CD4-positive, alpha-beta T cell treated with Interleukin-2 at 100 ng/mL for 4 hours (primary cell): ENCODE data around the gene RNF19B.
"Not testable (repeated sequence)": the region's sequence is repeated elsewhere in the genome, so short reads cannot be mapped to it uniquely, and the experiment has no call there.

Experiments used
- DNase-seq: peaks from one replicate; pipeline ENCODE4 v3.0.0-alpha.2; 2020; ENCODE audit warnings: low spot score

Gene RNF19B

GRCh38 chr1:32964461-32965250, at the start of gene RNF19B:
TSS of gene RNF19B (minus strand) at chr1:32964809. CDS start at chr1:32964685, 124 bp downstream.
- DNase-seq, result peak; percentile 95

- DNase-seq, result no peak
These were observed 49.2 kb upstream of the RNF19B start for GRCh38 chr1:33013791-33014190.

- DNase-seq, result no peak
These were observed 47.6 kb upstream of the RNF19B start for GRCh38 chr1:33012165-33012564.

GRCh38 chr1:33010932-33011731, 46.5 kb upstream of the RNF19B start:
- DNase-seq, result no peak

GRCh38 chr1:33009561-33009960, 45.0 kb upstream of the RNF19B start:
- DNase-seq, result no peak

GRCh38 chr1:33008051-33008914, 43.7 kb upstream of the RNF19B start:
- no peak for DNase-seq

GRCh38 chr1:33007190-33008050, 42.8 kb upstream of the RNF19B start:
- peak; percentile 53 for DNase-seq

GRCh38 chr1:33005838-33006421, 41.3 kb upstream of the RNF19B start:
- DNase-seq, result no peak

- no peak for DNase-seq
These were observed 40.7 kb upstream of the RNF19B start for GRCh38 chr1:33005117-33005837.

- no peak for DNase-seq
These were observed 40.0 kb upstream of the RNF19B start for GRCh38 chr1:33004613-33005012.

GRCh38 chr1:33003657-33004056, 39.0 kb upstream of the RNF19B start:
- no peak for DNase-seq

GRCh38 chr1:33002006-33002405, 37.4 kb upstream of the RNF19B start:
- no peak for DNase-seq

- no peak for DNase-seq
These were observed 36.7 kb upstream of the RNF19B start for GRCh38 chr1:33001282-33001681.

GRCh38 chr1:33000427-33001026, 35.9 kb upstream of the RNF19B start:
- no peak for DNase-seq

GRCh38 chr1:32998997-32999396, 34.4 kb upstream of the RNF19B start:
- DNase-seq, result no peak

- DNase-seq, result no peak
These were observed 33.5 kb upstream of the RNF19B start for GRCh38 chr1:32998064-32998463.

- no peak for DNase-seq
These were observed 32.8 kb upstream of the RNF19B start for GRCh38 chr1:32997381-32997891.

- DNase-seq, result not testable (repeated sequence)
These were observed 28.7 kb upstream of the RNF19B start for GRCh38 chr1:32993324-32993636.

GRCh38 chr1:32992489-32993323, 28.1 kb upstream of the RNF19B start:
- DNase-seq, result peak; percentile 64
